ENCODE results near the gene TMEM41A.

The TMEM41A gene

DNA sequence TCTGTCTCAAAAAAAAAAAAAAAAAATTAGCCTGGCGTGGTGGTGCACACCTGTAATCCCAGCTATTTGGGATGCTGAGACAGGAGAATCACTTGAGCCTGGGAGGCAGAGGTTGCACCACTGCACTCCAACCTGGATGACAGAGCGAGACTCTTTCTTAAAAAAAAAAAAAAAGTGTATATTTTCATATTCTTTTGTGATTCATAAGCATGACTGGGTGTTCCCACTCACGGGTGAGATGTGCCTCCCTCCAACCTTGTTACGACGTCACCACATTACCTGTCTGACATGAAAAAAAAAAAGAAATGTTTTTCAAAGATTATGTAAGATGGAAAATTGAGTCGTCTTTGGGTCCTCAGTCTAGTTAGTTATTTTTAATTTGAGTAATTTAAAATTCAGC lies 56.8 kb downstream of the TMEM41A start:
- DNase-seq (ENCODE audit: extremely low spot score): no peak
- CTCF ChIA-PET: no interaction called here
- TF ChIP-seq, protein P1, sequence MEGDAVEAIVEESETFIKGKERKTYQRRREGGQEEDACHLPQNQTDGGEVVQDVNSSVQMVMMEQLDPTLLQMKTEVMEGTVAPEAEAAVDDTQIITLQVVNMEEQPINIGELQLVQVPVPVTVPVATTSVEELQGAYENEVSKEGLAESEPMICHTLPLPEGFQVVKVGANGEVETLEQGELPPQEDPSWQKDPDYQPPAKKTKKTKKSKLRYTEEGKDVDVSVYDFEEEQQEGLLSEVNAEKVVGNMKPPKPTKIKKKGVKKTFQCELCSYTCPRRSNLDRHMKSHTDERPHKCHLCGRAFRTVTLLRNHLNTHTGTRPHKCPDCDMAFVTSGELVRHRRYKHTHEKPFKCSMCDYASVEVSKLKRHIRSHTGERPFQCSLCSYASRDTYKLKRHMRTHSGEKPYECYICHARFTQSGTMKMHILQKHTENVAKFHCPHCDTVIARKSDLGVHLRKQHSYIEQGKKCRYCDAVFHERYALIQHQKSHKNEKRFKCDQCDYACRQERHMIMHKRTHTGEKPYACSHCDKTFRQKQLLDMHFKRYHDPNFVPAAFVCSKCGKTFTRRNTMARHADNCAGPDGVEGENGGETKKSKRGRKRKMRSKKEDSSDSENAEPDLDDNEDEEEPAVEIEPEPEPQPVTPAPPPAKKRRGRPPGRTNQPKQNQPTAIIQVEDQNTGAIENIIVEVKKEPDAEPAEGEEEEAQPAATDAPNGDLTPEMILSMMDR (IDR thresholded peaks at IDR 0.05; ENCODE audit: control extremely low read depth, extremely low read depth, low read depth, missing control alignments): no peak
- POLR2A ChIA-PET: no interaction called here

DNA sequence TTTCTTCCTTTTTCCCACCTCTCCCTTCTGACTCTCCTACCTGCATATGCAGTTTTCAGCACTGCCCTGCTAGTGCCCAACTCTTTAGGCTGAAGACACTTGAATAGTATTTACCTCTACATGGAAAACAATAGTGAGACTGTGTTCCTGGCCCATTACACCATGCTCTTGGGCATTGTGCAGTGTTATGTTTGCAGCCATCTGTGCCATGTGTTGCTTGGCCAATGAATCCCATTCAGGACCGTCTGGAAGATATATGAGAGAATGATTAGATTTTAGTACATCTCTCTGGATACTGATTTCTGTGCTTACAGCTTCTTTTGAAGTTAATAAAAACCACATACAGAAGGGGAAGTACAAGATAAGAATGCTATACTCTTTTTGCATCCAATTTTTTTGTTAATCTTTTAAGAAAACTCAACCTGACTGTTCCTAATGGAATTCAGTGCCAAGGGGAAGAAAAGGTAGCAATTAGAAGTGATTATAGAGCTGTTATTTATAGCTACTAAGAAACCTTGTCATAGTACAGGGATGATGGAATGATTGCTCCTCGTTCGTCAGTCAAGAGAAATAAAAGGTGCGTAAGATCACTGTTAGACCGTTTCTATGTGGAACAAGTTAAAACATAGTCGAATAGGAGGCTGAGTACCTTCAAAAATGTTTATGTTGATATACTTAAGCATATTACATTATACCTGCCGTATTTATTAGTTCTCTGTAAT lies 58.9 kb downstream of the TMEM41A start:
- POLR2A ChIA-PET: no interaction called here
- DNase-seq (ENCODE audit: extremely low spot score): no peak
- TF ChIP-seq, protein P1 (IDR thresholded peaks at IDR 0.05; ENCODE audit: control extremely low read depth, extremely low read depth, low read depth, missing control alignments): no peak
- CTCF ChIA-PET: interaction anchor here (1.1 to 1.6 kb wide), 3 partner anchors 11 to 135 kb away, joined by 3 to 6 read pairs (median 5); no protein-coding TSS in a partner anchor

Data from GM10248 (cell line).